ENCODE results near the gene PLCXD1. TPM values are rescaled to one million over a fixed set of nuclear protein-coding genes. Genes with fewer than 3 reads are reported as not detected.
"Not testable (repeated sequence)": the region's sequence is repeated elsewhere in the genome, so short reads cannot be mapped to it uniquely, and the experiment has no call there.

PLCXD1 gene
- total RNA-seq, 2 experiments from 2014 or later: 41.1 to 67.9 TPM

GRCh38 chrX:323721-324628, 42.8 kb downstream of the PLCXD1 start:
- CTCF ChIA-PET: no interaction called here
- DNase-seq (peak; percentile 68), ATAC-seq (peak; percentile 40)
- Mint-ChIP-seq H3K36me3 (no peaks in the 10 kb centered on the region), H3K4me3 (peak overlapping the region; percentile 3), H3K27ac (peak overlapping the region; percentile 43), H3K9me3 (ENCODE audit: low read depth) (no peaks in the 10 kb centered on the region), H3K27me3 (no peaks in the 10 kb centered on the region), H3K4me1 (peaks cover 34% of the 10 kb centered on the region)

DNA sequence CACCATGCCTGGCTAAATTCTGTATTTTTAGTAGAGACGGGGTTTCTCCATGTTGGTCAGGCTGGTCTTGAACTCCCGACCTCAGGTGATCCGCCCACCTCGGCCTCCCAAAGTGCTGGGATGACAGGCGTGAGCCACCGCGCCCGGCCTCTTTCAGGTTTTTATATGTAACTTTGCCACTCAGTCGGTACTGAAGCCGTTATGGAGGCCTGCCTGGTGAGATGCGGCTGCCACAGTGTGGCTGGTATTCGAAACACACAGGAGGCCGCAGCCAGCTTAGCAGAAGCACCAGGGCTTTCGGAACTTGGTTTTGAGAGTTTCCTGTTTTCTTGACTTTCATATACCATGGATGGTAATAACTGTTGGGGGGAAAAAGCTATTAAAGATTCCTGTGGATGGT, 43.5 kb downstream of the PLCXD1 start:
- H3K9me3 Mint-ChIP-seq (ENCODE audit: low read depth); H3K4me3 Mint-ChIP-seq; H3K36me3 Mint-ChIP-seq; CTCF ChIA-PET; H3K27me3 Mint-ChIP-seq: not testable (repeated sequence)
- peak; percentile 18 for ATAC-seq
- DNase-seq: peak; percentile 70
- Mint-ChIP-seq H3K4me1 (peaks cover 34% of the 10 kb centered on the region), H3K27ac (peak overlapping the region; percentile 67)

- Mint-ChIP-seq H3K4me3 (no peak overlapping the region), H3K36me3 (no peaks in the 10 kb centered on the region), H3K4me1 (peaks cover 23% of the 10 kb centered on the region), H3K9me3 (ENCODE audit: low read depth) (no peaks in the 10 kb centered on the region), H3K27me3 (no peaks in the 10 kb centered on the region), H3K27ac (no peak overlapping the region)
- CTCF ChIA-PET: no interaction called here
- ATAC-seq: no peak
- no peak for DNase-seq
Measured at GRCh38 chrX:327660-328126, 46.5 kb downstream of the PLCXD1 start.

DNA sequence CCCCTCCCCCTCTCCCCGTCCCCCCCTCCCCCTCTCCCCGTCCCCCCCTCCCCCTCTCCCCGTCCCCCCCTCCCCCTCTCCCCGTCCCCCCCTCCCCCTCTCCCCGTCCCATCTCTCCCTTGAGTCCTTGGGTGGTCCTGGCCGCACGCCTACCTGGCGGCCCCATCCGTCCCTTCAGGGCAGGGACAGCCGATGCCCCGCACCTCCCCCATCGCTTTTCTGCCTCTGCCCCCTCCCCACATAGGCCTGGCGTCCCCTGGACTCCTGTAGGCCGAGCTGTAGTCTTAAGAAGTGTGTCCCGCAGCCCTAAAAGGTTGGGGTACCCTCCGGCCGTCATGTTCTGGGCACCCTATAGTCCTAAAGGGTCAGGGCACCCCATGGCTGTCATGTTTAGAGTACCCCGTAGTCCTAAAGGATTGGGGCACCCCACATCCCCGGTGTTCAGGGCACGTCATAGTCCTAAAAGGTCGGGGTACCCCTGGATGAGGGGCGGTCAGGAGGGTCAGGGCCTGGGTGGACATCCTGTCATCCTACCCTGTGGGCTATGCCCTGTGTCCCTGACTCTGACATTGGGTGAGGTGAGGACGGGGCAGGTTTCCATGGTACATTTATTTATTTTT, 48.2 kb downstream of the PLCXD1 start:
- H3K4me1 Mint-ChIP-seq: peaks cover 8% of the 10 kb centered on the region
- DNase-seq: no peak
- H3K27ac Mint-ChIP-seq: no peak overlapping the region
- H3K27me3 Mint-ChIP-seq: no peaks in the 10 kb centered on the region
- H3K36me3 Mint-ChIP-seq: no peaks in the 10 kb centered on the region
- ATAC-seq: no peak
- CTCF ChIA-PET: no interaction called here
- no peaks in the 10 kb centered on the region for H3K9me3 Mint-ChIP-seq (ENCODE audit: low read depth)
- H3K4me3 Mint-ChIP-seq: no peak overlapping the region

DNA sequence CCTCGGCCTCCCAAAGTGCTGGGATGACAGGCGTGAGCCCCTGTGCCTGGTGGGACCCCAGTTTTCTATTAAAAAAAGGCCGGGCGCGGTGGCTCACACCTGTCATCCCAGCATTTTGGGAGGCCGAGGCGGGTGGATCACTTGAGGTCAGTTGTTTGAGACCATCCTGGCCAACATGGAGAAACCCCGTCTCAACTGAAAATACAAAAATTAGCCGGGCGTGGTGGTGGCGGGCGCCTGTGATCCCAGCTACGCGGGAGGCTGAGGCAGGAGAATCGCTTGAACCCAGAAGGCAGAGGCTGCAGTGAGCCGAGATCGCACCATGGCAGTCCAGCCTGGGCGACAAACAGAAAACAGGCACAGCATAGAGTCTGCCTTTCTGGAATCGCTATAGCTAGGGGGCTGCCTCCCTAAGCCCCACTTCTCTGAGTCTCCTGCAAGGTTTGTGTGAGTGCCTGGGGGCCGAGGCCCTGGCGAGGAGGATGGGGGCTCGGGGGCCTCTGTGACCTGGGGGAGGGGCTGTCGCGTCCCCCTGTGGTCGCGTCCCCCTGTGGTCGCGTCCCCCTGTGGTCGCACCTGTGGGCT, 49.1 kb downstream of the PLCXD1 start:
- H3K27ac Mint-ChIP-seq, DNase-seq: not testable (repeated sequence)

DNA sequence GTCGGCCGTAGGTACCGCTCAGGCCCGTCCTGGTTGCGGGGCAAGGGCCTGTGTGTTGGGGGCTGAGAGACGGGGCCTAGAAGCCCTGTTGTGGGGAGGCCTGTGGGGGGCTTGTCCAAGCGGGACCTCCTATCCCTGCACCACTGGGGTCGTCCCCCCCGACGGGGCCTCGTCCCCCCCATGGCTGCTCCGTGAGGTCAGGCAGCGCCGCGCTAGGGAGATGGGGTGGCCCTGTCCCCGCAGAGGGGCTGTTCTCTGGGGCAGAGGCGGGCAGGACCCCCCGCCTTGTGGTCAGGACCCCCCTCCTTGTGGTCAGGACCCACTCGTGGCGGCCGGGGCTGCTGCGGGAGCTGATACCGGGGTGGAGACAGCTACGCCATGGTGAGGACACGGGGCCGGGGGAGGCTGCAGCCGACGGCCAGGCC, 49.6 kb downstream of the PLCXD1 start:
- Mint-ChIP-seq H3K27me3 (no peaks in the 10 kb centered on the region), H3K4me1 (peaks cover 2% of the 10 kb centered on the region), H3K27ac (no peak overlapping the region), H3K9me3 (ENCODE audit: low read depth) (no peaks in the 10 kb centered on the region), H3K4me3 (no peak overlapping the region), H3K36me3 (peaks cover 2% of the 10 kb centered on the region)
- DNase-seq (no peak), ATAC-seq (no peak)
- CTCF ChIA-PET: no interaction called here

More for the DNA sequence above, 49.1 kb downstream of the PLCXD1 start:
- H3K9me3 Mint-ChIP-seq (ENCODE audit: low read depth); ATAC-seq; H3K36me3 Mint-ChIP-seq; H3K4me3 Mint-ChIP-seq; H3K4me1 Mint-ChIP-seq; CTCF ChIA-PET; H3K27me3 Mint-ChIP-seq: not testable (repeated sequence)

DNA sequence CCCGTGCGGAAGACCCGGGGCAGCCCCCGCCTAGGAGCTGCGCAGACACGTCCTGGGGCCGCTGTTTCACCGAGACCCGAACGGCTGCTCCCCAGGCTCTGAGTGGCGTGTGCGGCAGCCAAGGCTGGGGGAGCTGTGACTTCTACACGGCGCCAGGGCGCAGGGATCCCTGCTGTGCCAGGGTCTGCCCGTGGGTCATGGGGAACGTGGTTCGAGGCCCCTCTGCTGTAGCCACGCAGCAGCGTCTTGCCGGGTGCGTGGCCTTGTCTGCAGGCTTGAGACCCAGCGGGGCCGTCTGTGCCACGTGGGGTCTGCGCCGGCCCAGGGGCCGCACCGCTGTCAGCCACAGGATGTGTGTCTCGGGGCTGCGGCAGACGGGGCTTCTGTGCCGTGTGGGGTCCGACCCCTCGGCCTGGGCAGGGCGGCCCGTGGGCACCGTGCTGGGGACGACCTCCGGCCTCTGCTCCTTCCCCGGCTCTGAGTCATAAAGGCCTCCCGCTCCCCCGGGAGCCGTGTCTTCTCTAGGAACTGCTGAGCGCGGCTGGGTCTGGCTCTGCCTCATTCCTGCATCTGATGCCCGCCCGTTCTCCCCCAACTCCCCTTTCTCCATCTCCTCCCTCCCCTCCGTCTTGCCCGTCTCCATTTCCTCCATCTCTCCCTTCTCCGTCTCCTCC, 50.1 kb downstream of the PLCXD1 start:
- H3K9me3 Mint-ChIP-seq (ENCODE audit: low read depth): no peaks in the 10 kb centered on the region
- H3K4me1 Mint-ChIP-seq: peaks cover 1% of the 10 kb centered on the region
- H3K4me3 Mint-ChIP-seq: no peak overlapping the region
- no peaks in the 10 kb centered on the region for H3K27me3 Mint-ChIP-seq
- CTCF ChIA-PET: no interaction called here
- no peak overlapping the region for H3K27ac Mint-ChIP-seq
- peaks cover 5% of the 10 kb centered on the region for H3K36me3 Mint-ChIP-seq
- peak; percentile 52 for ATAC-seq
- no peak for DNase-seq

GRCh38 chrX:331825-332495, 50.8 kb downstream of the PLCXD1 start:
- ATAC-seq: no peak
- H3K4me3 Mint-ChIP-seq: no peak overlapping the region
- H3K36me3 Mint-ChIP-seq: peaks cover 10% of the 10 kb centered on the region
- no peaks in the 10 kb centered on the region for H3K4me1 Mint-ChIP-seq
- H3K9me3 Mint-ChIP-seq (ENCODE audit: low read depth): peaks cover 2% of the 10 kb centered on the region
- H3K27me3 Mint-ChIP-seq: no peaks in the 10 kb centered on the region
- no peak for DNase-seq
- no peak overlapping the region for H3K27ac Mint-ChIP-seq
- CTCF ChIA-PET: no interaction called here

GRCh38 chrX:332496-332860, 51.3 kb downstream of the PLCXD1 start:
- no peak for ATAC-seq
- no peak overlapping the region for H3K4me3 Mint-ChIP-seq
- DNase-seq: no peak

DNA sequence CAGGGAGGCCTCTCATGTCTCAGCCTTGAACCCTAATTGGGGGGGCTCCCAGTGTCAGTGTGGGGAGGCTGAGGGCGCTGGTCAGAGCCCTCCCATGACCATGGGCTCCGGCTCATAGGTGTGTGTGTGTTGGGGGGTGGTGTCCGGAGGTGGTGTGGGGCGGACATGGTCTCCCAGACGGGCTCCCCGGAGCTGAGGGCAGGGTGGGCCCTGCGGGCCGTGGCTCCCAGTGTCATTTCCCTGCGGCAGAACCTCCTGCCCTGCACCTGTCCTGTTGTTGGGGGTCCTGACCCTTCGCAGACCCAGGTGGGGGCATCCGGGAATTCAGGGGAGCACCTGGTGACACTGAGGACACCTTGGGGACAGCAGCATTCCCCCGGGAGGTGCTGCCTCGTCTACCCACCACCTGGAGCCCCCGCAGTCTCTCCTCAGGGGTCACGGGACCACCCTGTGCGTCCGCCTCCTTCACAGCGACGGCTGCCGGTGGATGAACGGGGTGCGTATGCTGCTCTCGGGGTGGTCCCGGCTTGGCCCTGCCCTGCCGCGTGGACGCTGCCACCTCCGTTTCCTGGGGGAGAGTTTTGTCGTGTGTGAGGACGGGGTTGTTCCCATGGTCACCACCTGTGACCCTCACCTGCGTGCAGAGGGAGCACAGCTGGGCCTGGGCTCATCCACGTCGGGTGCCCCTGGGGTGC, 51.9 kb downstream of the PLCXD1 start:
- DNase-seq (no peak), ATAC-seq (no peak)
- H3K27me3 Mint-ChIP-seq: no peaks in the 10 kb centered on the region
- no peaks in the 10 kb centered on the region for H3K4me1 Mint-ChIP-seq
- peaks cover 19% of the 10 kb centered on the region for H3K36me3 Mint-ChIP-seq
- CTCF ChIA-PET: no interaction called here
- no peak overlapping the region for H3K4me3 Mint-ChIP-seq
- no peak overlapping the region for H3K27ac Mint-ChIP-seq
- H3K9me3 Mint-ChIP-seq (ENCODE audit: low read depth): peaks cover 2% of the 10 kb centered on the region

More at GRCh38 chrX:332496-332860, 51.3 kb downstream of the PLCXD1 start:
- no peaks in the 10 kb centered on the region for H3K27me3 Mint-ChIP-seq
- CTCF ChIA-PET: no interaction called here
- peaks cover 14% of the 10 kb centered on the region for H3K36me3 Mint-ChIP-seq
- peaks cover 2% of the 10 kb centered on the region for H3K9me3 Mint-ChIP-seq (ENCODE audit: low read depth)
- no peak overlapping the region for H3K27ac Mint-ChIP-seq
- no peaks in the 10 kb centered on the region for H3K4me1 Mint-ChIP-seq

DNA sequence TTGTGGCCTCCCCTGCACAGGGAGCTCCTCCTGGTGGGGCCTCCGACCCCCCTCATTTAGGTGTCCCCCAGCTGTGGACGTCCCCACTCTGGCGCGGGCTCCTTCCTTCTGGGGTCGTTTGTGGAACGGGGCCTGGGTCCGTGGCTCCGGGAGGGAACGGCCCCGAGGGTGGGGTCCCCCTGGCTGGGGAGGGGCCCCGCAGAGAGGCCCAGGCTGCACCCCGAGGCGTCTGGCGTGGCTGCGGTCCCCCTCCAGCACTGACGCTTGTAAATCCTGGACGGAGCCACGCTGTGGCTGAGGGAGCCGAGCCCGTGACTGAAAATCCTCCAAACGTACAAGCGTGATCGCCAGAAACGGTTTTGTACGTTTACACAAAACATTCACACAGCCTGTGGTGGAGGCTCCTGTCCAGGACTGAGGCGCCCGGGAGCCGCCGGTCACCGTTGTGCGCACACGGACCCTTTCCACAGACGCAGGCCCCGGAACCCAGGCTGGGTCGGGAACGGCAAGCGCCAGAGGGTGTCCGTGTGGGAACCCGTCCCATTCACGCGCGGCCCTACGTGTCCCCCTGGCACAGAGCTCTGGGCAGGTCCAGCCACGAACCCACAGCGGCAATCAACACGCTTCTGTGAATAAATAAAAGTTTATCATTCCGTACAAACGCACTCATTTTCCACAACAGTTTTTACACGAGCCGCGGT, 52.6 kb downstream of the PLCXD1 start:
- CTCF ChIA-PET: no interaction called here
- no peak overlapping the region for H3K27ac Mint-ChIP-seq
- no peak overlapping the region for H3K4me3 Mint-ChIP-seq
- DNase-seq: no peak
- H3K4me1 Mint-ChIP-seq: no peaks in the 10 kb centered on the region
- peaks cover 26% of the 10 kb centered on the region for H3K36me3 Mint-ChIP-seq
- H3K27me3 Mint-ChIP-seq: no peaks in the 10 kb centered on the region
- no peak for ATAC-seq
- H3K9me3 Mint-ChIP-seq (ENCODE audit: low read depth): peaks cover 2% of the 10 kb centered on the region

- H3K4me1 Mint-ChIP-seq: no peaks in the 10 kb centered on the region
- H3K4me3 Mint-ChIP-seq: no peak overlapping the region
- peaks cover 29% of the 10 kb centered on the region for H3K36me3 Mint-ChIP-seq
- ATAC-seq (no peak), DNase-seq (no peak)
- CTCF ChIA-PET: no interaction called here
- H3K27ac Mint-ChIP-seq: no peak overlapping the region
- peaks cover 2% of the 10 kb centered on the region for H3K9me3 Mint-ChIP-seq (ENCODE audit: low read depth)
- no peaks in the 10 kb centered on the region for H3K27me3 Mint-ChIP-seq
Measured at GRCh38 chrX:334331-334891, 53.2 kb downstream of the PLCXD1 start.
